GM20431 (cell line): Measurements from ENCODE around the gene PLEKHM3.

Source experiments
- in situ Hi-C: fragments of 300-500 bp; cut with MseI, MboI; formaldehyde crosslinking; loops from one replicate; pipeline ENCODE4 v1.15.0; 2020; ENCODE audit warnings: low sequenced_read_pairs; ENCODE audit not compliant: unreplicated experiment

Gene PLEKHM3

GRCh38 chr2:207897541-207898353 is 127.6 kb downstream of the PLEKHM3 start:
- in situ Hi-C loops: no loop called here

- in situ Hi-C loops: no loop called here
These were observed 128.6 kb downstream of the PLEKHM3 start for GRCh38 chr2:207896525-207897285.

- in situ Hi-C loops: no loop called here
These were observed 130.0 kb downstream of the PLEKHM3 start for GRCh38 chr2:207895274-207895860.

GRCh38 chr2:207892716-207893402 is 132.5 kb downstream of the PLEKHM3 start:
- in situ Hi-C loops: no loop called here

GRCh38 chr2:207891086-207891844 is 134.1 kb downstream of the PLEKHM3 start:
- in situ Hi-C loops: no loop called here

DNA sequence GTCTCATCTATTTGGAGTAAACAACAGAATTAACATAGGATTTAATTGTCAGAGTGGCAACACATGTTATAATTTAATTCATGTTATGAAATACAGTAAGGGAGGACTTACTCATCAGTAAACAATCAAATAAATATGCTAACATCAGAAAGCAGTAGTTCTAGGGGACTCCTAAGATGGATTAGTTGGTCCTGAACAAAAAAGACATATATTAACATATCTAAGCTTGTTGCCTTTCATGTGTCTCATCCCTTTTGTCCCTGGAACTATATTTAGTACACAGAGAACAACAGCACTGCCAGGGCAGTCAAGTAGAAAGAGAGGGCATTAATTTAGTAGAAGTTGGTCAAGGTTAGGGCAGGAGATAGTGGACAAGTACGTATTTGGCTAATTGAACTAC is 137.8 kb downstream of the PLEKHM3 start:
- in situ Hi-C loops: no loop called here

- in situ Hi-C loops: no loop called here
These were observed 140.3 kb downstream of the PLEKHM3 start for GRCh38 chr2:207885010-207885409.

DNA sequence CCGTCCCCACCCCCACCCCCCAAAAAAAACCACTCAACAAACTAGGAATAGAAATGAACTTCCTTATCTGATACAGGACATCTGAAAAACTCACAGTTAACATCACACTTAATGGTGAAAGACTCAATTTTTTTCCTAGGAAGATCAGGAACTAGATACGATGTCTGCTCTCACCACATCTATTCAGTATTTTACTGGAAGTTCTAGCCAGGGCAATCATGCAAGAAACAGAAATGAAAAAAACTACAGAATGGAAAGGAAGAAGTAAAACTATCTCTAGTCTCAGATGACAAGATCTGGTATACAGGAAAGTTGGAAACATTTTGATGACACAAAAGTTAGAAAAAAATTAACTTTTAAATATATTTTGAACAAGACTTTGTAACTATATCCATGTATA is 141.2 kb downstream of the PLEKHM3 start:
- in situ Hi-C loops: no loop called here

DNA sequence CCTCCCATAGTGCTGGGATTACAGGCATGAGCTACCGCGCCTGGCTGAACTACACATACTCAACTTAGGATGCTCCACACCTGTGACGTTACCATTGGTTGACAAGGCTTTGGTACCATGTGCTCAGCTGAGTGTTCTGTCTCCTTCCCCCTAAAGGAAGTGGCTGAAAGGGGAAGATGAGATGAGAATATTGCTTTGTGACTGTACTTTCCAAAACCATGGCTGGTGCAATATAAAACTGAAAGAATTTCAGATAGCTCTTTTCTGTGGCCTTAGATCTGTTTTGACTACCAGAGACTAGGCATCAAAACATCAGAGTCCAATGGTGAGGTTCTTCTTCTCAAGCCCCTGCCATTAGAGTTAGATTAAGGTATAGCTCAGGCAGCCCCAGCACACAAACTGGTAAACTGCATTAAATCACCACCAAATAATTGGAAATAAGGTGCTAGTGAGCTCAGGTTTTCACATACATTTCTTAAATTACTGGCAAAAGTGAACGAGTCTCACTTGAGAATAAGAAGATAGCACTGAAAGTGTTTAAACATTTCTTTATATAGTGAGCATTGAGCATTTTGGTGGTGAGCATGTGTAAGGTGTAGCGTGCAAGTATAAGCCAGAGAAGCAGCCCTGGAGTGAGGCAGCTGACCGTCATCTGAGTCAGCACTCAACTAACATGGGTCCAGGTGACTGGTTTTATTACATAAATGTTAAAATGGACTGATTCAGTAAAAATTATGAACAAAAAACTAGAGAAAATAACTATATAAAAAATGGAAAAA is 142.1 kb downstream of the PLEKHM3 start:
- in situ Hi-C loops: no loop called here

DNA sequence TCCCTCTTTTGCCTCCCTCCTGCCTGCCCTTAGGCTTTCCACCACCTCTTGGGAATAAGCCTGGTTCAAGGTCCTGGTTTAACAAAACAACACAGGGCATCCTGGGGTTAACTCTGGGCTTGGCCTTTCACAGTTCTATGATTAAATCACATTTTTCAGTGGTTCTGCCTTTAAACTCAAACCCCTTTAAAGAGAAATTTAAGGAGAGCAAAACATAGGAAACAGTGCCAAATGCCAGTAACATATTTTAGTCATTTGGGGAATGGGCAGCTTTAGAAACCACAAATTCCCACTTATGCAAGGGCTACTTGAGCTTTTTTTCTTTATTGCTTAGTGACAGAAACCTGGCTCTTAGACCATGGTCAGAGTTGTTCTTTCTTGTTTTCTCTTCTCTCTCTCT is 143.4 kb downstream of the PLEKHM3 start:
- in situ Hi-C loops: no loop called here

DNA sequence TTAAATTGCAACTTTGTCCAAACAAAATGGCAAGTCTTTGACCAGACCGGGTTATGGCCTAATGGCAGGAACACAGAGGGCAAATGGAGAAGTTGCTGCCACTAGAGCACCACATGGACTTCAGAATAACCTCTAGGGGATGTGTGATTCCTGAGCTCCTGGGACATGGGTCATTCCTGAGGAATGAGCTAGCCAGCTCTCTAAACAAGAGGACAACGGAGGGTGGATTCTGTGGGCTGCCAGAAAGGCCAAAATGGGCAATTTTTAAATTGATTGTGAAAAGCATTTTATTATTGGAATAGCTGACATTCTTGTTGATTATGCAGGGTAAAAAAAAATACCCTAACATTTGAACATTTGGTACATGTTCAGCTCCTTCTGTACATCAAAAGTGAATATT is 145.8 kb downstream of the PLEKHM3 start:
- in situ Hi-C loops: no loop called here

- in situ Hi-C loops: no loop called here
These were observed 148.3 kb downstream of the PLEKHM3 start for GRCh38 chr2:207876842-207877535.

- in situ Hi-C loops: no loop called here
These were observed 149.7 kb downstream of the PLEKHM3 start for GRCh38 chr2:207875473-207876212.

DNA sequence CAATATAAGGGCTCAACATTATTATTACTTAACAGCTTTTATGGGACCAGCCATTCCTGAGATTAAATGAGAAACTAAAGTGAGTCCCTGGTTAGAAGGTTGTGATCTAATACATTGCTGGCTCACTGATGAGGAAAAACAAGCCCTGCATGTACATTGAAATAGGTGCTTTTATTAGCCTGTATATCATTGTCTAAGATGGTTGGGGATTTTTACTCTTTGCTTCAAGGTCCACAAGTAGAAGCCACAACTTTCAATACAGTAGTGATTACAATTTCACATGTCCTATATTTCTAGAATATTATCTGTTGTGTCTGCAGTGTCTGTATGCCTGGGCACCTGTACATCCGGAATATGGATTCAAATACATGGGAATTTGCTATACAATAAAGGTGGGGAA is 151.5 kb downstream of the PLEKHM3 start:
- in situ Hi-C loops: no loop called here

DNA sequence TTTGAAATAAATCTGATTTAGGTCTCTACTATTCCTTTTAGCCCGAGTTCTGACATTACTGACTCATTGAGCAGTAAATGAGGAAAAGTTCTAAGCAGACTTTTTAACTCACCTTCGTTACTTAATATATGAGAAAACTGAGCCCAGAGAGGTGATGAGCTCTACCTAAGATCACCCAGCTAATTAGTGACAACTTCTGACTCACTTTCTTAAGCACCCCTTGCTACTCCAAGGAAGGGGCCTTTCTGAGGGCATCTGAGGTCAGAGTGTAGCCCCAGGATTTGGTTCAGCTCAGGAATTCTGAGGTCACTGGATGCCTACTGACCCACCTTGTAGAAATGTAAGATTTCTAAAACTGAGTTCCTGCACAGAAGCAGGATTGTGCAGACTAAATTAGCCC is 153.4 kb downstream of the PLEKHM3 start:
- in situ Hi-C loops: no loop called here

DNA sequence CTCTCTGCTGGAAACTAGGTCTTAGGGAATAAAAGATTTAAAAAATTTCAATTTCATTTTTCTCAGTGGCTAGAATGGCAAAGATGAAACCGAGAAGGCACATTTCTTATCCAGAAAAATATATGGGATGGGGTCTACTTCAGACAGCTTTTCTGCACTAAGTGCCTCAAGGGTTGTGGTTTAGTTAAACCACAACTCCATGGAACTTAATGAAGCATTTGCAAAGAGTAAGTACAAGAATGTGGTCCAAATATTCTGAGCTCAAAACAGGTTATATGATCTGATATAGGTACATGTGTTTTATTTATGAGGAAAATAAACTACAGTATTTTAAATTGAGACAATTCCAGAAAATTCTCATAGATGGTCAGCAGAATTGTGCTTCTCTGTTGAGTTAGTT is 153.8 kb downstream of the PLEKHM3 start:
- in situ Hi-C loops: no loop called here

GRCh38 chr2:207870814-207871213 is 154.5 kb downstream of the PLEKHM3 start:
- in situ Hi-C loops: no loop called here
